GM18499 (cell line): ENCODE measurements around the gene ZNF436.

ENCODE experiments used
- ATAC-seq: cut with Tn5 transposase; IDR thresholded peaks from one replicate; pipeline ENCODE4 v1.9.1; 2021; ENCODE audit warnings: moderate number of reproducible peaks; ENCODE audit not compliant: insufficient read depth, unreplicated experiment

Gene ZNF436

DNA sequence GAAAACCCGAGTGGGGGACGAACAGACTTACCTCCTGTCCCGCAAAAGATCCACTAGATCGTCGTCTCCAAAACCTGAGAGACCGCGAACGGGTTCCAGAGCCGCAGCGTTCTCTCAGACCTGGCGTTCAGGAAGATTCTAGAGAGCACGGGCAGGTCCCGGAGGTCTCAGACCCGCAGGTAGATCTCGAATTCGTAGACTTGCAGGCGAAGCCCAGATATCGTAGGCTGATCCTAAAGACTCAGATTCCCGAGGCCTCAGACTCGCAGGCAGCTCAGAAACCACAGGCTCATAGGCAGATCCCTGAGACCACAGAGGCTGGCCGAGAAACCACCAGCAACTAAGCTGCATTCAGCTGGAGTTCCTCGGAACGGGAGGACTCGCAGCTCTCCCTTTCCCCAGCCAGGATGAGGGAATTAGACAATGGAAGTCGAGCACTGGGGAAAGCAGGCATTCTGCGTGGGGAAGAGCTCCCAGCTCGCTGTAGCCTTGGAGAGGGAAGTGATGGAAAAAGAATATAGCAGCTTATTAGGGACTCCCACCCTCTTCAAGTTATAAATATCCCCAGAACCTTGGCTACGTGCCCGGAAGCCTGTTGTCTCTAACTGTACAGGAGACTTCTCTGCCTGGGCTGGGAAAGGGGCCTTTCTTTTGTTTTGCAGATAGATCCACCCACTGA lies at the start of gene ZNF436:
Gene ZNF436 (minus strand): TSS at position 502 of the 679 bp plus-strand sequence. CDS start 1,831 bp downstream, outside the sequence.
- ATAC-seq, result no peak

DNA sequence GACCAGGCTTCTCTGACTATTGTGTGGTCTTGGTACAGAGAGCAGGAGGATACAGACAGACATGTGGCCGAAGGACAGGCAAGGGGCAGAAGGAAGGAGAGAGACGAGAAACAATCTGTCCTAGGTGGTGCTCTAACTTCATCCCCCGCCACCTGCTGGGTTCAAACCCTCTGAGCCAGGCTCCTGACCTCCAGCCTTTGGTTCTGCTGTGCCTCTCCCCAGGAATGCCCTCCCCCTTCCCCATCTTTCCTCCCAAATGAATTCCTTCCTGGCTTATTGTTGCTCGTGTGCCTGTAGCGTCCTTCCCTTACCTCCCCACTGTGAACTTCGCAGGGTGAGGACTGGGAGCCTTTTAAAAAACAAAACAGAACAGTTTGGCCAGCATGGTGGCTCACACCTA lies 49.5 kb upstream of the ZNF436 start:
- ATAC-seq, result no peak

DNA sequence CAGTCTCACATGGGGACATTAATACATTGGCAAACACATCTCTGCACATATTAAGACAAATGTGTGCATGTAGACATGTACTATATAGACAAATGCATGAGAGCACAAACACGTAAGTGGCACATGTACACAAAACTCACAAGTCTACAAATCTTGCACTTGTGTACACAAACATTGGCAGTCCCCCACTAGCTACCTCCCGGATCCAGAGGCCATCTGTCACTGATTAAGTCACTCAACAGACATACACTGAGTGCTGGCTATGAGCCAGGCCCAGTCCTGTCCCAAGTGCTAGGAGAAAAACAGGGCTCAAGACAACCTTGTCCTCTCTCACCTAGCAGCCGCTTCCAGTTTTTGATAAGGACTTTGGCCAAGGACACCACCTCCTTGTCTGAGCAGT lies 47.9 kb upstream of the ZNF436 start:
- ATAC-seq, result no peak

DNA sequence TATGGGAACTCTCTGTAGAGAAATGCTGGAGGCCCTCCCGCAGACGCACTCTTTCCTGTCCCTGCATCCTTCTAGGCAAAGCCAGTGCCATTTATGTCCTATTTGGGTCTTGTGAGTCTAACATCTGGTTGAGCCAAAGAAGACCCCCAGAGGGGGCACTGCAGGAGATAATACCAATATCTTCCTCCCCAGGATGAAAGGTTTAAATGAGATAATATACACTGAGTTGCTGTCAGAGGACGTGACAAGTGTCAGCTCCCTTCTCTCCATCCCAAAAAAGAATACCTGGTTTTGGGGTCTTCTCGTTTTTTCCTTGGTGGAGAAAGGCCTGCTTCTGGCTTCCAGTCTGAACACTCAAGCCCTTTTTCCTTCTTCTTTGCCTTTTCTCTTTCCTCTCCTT lies 47.3 kb upstream of the ZNF436 start:
- ATAC-seq, result no peak

DNA sequence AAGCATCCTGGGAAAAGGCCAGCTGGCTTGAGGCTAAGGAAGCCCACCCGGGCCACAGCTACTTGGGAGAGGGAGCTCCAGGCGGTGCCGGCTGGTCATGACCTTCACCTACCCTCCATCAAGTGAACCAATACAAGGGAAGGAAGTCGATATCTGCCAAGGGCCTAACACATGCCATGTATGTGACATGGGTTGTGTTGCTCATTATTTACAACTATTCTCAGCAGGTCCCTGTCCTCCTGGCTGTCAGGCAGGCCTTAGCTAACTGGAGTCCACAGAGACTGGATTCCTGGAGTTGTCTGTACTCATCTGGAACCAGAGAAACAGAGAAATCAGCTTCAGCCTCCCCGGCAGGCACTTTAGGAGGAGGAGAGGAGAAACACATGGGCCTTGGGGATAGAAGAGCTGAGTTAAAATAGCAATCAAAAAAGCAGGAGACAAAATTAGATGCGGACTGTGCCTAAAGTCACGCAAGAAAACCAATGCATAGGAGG lies 39.2 kb upstream of the ZNF436 start:
- no peak for ATAC-seq

DNA sequence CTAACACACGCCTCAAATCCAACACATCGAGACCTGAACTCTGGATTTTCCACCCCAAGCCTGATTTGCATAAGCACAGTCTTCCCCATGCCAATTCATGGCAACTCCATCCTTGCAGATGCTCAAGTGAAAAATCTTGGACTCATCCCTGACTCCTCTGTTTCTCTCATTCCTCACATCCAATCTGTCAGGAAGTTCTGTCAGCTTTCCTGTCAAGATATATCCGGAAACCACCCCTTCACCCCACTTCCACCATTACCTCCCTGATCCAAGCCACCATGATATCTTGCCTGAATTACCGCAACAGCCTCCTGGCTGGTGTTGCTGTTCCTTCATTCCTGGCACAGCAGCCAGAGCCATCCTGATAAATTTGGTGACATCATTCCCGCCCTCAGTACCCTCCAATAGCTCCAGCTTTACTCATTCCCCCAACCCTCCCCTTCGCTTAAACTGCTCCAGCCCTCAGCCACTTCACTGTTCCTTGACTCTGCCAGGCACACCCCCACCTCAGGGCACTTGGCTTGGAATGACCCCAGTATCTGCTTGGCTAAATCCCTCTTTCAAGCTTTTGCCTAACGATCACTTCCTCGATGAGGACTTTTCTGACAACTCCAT lies 37.5 kb upstream of the ZNF436 start:
- no peak for ATAC-seq

DNA sequence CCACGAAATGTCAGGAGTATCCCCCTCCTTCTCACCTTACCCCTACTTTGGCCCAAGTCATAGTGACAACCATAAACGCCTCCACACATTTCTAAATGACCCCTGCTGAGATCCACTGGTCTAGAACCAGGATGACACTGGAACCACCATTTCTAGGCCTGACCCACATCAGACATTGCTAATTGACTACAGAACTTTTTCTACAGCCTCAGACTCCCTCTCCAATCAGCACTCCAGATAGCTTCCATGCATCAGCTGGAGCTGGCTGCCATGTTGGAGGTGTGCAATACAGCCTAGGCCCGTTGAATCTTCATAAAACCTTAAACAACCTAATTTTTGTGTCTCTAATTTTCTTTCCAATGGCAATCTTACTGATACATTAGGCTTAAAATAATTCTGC lies 36.3 kb upstream of the ZNF436 start:
- no peak for ATAC-seq

DNA sequence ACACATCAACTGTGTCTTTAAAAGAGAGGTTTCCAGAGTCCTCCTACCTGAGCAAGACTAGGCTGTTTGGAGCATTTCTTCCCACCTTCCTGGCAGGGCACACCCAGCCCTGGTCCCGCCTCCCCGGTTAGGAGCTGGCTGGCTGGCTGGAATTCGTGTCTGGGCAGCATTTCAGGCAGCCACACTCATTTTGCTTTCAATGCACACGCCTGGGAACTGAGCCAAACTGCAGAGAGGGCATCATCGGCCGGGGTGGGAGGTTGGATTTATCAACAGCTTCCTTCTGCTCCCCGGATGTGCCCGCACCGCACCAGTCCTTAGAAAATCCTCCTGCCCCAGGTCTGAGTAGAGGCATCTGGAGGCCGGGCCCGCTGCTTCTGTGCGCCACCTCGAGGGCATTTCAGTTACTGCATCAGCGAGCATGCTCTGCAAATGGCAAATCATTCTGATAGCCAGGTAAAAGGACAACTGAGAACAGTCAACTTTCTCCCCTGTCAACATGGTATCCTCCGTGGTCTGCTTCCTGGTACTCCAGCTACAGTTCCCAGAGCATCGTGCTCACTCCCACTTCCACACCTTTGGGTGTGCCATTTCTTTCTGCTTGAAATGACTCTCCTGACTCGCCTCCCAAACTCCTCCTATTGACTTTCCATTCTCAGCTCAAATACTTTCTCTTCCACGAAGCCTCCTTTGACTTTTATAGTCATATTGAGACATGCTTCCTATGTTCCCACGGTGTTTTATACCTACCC lies 34.3 kb upstream of the ZNF436 start:
- no peak for ATAC-seq

DNA sequence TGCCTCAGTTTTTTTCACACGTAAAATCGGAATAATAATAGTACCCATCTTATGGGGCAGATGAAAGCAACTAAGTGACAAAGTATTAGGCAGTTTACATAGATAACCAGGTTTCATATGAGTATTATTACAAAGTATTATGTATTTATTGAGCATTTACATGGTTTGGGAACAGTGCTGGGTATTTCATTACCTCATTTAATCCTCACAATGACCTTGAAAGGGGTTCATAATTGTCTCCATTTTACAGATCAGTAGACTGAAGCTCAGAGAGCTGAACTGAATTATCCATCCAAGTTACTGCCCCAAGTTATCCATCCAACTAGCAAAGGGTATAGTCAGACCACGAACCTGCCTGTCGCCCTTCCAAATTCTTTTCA lies 33.7 kb upstream of the ZNF436 start:
- no peak for ATAC-seq

DNA sequence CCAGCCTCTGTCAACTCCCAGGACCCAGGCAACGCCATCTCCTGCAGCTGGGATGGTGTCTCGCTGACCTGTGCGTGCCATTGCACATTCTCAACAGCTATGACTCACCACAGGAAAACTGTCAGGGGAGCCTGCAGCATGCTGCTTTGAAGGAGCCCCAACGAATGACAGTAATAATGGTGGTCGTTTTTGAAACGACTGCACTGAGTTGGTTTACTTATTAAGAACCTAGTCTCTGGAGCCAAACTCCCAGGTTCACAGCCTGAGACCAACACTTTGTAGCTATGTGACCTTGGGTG lies 33.4 kb upstream of the ZNF436 start:
- no peak for ATAC-seq

DNA sequence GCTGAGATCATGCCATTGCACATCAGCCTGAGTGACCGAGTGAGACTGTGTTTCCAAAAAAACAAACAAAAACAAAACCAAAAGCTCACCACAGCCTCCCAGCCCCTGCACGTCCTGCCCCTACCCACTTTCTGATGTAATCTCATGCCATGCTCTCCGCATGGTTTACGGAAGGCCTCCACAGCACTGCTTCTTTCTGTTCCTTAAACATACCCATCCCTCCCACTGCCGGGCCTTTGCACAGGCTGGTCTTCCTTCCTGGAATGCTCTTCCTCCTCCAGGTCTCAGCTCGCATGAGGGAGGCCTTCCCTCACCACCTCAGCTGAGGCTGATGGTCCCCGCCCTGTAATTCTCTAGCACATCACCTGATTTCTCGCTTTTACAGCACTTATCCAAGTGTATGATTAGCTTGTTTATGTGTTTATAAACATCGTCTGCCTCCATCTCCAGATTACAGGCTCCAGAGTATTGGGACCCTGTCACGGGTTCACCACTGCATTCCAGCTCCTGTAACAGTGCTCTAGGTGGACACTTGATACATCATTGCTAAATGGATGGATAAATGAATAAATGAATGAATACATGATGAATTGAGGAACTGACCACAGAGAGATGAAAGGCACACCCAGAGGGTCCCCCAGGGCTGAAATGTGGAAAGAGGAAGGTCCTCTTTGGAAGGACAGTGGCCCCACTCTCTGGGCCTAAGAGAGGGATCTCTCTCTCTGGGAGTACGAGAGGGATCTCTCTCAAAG lies 32.8 kb upstream of the ZNF436 start:
- ATAC-seq, result no peak

DNA sequence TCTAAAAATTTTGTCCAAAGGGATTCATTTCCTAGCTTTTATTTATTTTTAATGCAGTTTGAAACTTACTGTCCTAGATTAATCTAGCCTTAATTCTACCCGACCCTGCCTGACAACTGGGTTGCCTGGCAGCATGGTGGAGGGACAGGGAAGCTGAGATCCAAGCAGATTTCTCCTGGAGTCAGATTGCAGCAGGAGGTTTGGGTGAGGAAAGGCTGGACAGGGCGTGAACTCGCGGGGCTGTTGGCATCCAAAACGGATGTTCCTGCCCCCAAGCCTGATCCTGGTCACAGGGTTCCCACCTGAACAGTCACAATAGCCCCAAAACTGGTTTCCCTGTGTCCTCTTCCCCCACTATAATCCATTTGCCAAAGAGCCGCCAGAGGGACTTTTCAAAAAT lies 31.7 kb upstream of the ZNF436 start:
- ATAC-seq, result no peak

DNA sequence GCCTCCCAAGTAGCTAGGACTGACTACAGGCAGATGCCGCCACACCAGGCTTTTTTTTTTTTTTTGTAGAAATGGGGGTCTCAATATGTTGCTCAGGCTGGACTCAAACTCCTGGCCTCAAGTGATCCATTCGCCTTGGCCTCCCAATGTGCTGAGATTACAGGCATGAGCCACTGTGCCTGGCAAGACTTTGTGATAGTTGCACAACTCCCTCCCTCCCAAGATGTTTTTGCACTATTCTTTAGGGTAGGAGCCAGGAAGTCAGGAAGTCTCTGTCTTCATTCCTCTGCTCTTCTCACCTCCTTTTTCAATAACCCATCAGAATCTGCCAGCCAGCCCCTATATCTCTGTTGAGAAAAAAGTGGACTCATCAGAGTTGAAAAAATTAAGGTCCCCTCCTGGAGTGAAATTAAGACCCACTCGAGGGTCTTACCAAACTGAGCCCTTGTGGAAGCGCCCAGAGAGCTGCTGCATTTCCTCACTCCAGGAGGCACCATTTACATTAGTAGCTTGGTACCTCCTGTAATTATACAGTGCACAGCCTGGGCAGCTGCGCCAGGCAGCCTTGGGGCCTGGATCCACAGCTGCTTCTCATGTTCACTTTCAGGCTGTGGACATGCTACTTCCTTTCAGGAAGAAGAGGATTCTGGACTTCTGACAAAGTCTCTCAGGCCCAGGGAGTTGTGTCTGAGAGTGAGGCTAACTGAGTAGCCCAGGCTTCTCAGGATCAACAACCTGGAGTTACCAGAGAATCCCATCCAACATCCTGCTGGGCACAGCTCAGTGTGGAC lies 30.9 kb upstream of the ZNF436 start:
- no peak for ATAC-seq

DNA sequence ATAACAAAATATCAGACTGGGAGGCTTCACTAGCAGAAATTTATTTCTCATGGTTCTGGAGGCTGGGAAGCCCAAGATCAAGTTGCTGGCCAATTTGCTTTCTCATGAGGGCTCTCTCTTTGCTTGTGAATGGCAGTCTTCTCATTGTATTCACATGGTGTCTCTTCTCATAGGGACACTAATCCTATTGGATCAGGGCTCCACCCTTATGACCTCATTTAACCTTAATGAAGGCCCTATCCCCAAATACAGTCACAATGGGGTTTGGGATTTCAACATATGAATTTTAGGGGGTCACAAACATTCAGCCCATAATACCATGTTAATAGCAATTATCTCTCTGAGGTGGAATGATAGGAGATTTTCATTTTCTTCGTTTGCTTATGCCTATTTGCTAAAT lies 29.6 kb upstream of the ZNF436 start:
- ATAC-seq, result no peak

DNA sequence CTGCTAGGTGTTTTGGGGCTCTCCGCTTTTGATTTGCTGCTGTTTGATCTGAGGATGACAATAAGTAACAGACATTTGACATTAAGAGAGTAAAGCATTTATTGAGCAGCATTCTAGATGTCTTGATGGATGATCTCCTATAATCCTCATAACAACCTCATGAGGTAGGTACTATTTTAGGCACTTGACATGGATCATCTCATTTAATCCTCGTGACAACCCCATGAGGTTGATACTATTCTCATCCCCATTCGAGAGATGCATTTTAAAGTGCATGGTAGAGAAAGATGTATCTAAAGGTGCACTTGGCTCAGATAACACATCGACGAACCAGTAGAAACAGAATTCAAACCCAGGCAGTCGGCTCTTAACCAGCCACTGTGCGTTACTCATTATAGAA lies 28.3 kb upstream of the ZNF436 start:
- ATAC-seq, result no peak

DNA sequence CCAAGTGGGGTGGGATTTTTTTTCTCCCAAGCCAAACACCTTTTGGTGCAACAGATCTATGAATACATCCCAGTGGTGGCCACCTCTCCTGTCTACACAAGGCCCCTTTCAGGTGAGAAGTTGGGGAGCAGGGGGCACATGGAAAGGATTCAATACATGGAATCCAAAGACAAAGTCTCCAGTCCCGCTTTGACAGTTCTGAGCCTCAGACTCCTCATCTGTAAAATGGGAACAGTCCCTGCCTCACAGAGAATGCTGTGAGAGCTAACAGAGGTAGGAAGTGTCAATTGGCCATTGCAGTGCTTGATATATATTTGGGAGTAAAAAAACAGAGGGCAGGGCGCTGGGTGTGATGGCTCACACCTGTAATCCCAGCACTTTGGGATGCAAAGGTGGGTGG lies 26.7 kb upstream of the ZNF436 start:
- no peak for ATAC-seq

DNA sequence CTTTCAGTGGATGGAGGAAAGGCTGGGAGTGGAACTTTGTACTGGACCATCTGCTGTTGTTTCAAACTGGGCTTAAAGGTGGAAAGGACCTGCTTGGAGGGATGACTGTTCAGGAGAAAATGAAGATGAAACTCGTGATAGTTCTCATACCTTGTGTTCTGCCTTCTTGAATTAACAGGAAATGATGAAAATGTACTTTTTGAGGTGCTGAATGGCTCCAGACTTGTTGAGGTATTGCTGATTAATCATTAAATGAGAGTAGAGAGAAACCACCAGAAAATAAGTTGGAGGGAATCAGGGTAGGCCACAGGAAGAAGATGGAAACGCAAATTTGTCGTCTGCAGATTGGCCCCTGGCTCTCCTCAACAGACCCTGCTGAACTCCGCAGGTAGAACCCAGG lies 26.2 kb upstream of the ZNF436 start:
- no peak for ATAC-seq

DNA sequence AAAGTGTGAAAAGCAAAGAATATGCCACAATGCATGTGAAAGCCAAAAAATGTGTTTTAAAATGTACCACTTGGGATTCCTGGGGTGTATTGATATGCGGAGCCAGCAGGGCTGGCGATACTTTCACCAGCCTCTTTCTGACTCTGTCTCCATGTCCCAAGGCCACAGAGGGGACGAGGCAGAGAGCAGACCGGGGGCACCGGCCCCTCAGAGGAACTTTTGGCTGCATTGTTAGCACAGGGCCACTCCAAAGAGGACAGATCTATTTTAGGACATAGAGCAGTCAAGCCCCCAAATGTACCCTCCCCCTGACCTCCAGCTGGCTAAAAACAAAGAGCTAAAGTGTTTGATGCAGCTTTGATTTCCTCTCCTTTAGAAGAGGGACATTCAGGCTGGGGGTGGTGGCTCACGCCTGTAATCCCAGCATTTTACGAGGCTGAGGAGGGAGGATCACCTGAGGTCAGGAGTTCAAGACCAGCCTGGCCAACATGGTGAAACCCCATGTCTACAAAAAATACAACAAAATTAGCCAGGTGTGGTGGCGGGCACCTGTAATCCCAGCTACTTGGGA lies 25.6 kb upstream of the ZNF436 start:
- ATAC-seq, result no peak

DNA sequence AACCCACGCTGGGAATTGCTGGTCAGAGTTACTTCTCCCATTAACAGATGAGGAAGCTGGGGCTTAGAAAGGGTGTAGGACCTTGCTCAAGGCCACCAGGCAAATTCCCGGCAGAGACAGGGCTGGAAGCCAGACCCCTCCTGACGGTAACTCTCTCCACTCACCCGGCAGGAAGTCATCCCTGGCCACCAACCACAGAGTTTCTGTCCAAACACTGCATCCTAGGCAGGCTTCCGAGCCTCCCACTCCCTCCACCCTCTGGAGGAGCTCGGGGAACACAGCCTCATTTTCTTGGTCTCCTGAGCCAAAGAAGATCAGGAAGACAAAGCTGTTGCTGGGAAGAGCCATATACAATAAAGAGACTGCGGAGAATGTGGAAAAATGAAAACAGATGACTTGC lies 25.0 kb upstream of the ZNF436 start:
- ATAC-seq, result no peak

DNA sequence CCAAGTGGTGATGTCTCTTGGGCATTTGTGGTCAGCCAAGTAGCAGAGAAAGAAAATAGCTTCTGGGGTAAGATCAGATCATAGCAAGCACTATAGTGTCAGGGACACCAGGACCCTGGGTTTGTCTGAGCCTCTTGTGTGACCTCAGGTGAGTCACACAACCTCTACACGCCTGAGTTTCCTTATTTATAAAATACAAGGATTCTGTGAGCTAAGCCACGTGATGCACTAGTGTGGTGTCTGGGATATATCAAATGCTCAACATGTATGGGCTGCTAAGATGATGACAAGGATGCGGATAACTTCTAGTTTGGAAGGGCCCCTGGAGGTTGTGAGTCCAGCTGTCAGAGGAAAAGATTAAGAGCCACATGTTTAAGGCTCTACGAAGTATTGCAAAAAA lies 24.5 kb upstream of the ZNF436 start:
- ATAC-seq, result no peak
